GM11168 (cell line): Measurements from ENCODE around the gene DCST2.

Experiments used
- in situ Hi-C: fragments of 300-500 bp; cut with MboI; formaldehyde crosslinking; loops from one replicate; pipeline ENCODE4 v1.12.0; 2022; ENCODE audit warnings: low sequenced_read_pairs; ENCODE audit not compliant: unreplicated experiment

Gene DCST2

DNA sequence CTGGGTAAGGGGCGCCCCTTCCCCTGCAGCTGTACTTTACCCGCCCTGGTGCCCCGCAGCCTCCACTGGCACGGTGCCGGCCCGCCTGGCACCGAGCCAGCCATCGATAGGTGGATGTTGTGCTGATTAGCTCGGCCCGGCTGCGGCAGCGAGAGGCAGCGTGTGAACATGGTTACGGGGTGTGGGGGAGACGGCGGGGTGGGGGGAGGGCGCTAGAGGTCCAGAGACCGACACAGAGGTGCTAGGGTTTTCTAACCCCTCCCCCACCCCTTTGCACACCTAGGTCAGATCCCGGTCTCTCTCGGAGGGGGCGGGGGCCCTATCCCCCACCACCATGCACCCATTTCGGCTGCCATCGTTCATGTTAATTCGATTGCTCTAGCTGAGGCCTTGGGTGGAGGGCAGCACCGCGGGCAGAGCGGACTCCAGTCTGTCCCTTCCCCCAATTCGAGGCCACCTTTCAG lies 36.6 kb upstream of the DCST2 start:
- in situ Hi-C loops: no loop called here

DNA sequence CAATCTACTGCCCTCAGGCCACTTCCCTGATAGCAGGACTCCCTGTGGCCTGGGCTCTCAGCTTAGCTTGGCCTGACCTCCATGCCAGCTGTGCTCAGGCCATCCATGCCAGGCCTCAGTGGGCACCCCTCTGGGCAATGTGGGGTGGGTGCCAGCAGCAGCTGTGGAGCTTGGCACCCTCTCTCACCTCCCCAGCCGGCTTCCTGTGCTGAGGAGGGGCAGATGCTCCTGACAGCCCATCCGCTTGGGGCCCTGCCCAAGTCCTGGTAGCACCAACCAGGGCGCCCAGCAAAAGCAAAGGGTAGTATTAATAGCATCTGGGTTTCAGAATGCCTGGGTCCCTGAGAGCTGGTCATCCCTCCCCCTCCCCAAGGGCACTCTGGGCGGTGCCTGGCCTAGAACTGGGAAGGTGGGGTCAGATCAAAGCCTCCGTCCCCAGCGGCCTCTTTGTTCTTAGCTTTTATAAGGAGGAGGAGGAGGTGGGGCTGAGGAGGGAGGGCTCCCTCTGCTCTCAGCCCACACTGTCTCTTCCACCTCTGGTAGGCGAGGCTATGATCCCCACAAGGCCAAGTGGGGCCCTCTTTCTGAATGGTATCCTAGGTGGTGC lies 36.1 kb upstream of the DCST2 start:
- in situ Hi-C loops: no loop called here

DNA sequence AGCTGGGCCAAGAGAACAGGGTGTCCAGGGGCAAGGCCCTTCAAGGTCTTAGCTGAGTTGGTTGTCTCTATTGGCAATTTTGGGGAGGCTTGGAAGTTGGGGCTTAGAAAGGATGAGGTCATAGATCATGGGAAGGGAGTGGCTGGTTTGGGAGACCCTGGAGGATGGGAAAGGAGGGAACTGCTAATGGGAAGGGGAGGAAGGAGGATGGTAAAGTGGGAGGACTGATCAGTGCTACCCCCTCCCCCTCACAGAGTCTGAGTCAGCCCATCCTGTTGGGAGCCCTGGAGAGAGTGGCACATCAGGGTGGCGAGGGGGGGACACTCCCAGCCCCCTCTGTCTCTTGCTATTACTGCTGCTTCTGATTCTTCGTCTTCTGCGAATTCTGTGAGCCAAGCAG lies 35.0 kb upstream of the DCST2 start:
- in situ Hi-C loops: no loop called here

DNA sequence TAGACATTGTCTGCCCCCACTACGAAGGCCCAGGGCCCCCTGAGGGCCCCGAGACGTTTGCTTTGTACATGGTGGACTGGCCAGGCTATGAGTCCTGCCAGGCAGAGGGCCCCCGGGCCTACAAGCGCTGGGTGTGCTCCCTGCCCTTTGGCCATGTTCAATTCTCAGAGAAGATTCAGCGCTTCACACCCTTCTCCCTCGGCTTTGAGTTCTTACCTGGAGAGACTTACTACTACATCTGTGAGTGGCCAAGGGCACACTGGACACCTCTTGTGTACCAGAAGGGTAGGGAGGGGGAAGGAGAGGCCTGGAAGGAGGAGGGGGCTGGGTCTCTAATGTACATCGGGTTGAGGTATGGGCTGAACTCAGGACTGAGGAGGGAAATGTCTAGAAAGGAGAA lies 33.2 kb upstream of the DCST2 start:
- in situ Hi-C loops: no loop called here

DNA sequence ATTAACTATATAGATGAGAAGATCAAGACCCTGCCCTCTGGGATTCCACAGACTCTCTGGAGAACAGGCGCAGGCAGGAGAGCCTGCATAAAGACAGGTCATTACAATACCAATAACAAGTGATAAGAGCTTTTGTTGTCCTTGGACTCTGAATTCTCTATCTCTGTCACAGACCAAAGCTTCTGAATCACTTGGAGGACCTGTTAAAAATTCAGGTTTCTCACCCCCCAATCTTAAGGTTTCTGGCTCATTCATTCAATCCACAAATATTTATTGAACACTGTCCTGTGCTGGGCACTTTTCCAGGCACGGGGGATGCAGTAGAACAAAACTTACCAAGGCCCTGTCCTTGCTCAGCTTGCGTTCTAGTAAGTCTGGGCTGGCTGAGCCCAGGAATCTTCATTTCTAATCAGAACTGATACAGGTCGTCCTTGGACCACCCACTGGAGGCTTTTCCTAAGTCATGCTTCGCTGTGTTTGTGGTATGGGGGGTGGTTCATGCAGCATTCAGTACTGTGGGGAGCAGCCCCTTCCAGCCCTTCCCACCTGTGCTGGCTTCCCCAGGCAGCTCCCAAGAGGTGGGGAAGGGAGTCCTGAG lies 31.4 kb upstream of the DCST2 start:
- in situ Hi-C loops: no loop called here

DNA sequence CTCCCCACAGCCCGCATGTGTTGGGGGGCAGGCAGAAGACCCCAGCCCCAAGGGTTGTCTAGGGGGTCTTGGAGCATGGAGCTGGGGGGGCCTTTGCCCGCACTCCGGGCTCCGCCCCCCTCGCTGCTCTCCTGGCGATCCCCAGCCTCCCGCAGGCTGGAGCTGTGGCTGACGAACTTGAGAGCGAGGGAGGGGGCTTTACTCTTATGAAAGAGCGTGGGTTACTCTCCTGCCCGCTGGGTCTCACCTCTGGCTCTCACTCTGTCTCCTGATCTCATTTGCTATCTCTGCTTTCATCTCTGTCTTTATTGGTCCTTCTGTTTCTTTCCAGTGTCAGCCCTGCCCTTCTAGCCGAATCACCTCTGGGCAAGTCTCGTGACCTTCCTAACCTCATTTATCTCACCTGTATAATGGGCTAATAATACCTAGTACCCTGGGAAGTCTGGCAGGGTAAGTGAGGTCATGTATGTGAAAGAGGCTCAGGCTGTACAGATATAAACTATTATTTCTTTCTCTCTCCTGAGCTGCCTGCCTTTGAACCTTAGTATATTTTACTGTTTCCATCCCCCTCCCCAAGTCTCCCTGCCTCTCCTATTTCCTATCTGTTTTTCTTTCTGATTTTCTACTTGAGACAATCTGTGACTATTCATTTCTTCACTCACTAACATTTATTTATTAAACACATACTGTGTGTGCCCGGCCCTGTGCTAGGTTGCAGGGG lies 30.7 kb upstream of the DCST2 start:
- in situ Hi-C loops: no loop called here

DNA sequence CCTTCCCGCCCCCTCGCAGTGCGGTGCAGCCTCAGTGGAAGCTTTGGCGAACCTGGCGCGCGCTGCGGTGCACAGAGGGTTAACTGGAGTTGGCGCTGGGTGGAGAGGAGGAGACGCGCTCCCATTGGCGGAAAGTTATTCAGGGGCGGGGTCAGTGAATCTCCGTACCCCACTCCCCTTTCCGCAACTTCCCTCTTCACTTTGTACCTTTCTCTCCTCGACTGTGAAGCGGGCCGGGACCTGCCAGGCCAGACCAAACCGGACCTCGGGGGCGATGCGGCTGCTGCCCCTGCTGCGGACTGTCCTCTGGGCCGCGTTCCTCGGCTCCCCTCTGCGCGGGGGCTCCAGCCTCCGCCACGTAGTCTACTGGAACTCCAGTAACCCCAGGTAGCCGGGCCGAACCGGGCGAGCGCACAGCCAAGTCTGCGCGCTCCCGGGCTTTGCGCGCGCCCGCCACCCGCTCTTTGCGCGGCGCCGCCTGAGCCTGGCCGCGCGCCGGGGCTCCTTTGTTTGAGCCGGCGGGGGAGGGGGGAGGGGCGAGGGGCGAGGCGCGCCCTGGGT lies 30.0 kb upstream of the DCST2 start, which contains the start of gene EFNA4:
Gene EFNA4, plus strand, starts transcription at position 191 of the 561 bp plus-strand sequence. Its CDS starts 84 bp downstream, at position 275.
- in situ Hi-C loops: no loop called here

DNA sequence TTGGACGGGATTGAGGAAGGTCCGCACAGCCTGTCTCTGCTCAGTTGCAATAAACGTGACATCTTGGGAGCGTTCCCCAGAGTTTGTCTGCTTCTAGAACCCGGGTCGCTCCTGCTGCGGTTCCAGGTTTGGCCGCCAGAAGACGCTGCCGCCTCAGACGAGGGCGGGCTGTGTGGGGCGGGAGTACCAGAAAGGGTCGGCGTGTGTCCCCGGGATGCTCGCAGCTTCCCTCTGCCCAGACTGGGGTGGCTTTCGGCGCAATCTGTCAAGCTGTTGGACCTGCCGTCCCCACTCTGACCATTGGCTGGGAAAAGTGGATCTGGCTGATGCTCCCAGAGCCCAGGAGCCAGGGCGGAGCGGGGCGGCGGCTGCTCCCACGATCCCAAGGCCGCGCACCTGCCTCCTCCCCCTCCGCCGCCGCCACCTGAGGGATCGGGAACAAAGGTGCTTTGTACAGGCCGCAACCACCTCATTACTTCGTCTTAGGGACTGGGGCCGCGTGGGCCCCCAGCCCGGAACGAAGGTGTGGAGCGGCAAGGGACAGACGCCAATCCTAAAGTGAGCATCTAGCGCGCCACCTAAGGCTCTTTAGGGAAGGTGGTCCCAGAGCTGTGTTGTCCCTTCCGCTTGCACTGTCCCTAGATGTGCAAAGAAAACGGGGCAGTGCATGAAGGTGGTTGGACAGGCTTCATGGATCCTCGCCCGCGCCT lies 29.3 kb upstream of the DCST2 start:
- in situ Hi-C loops: no loop called here

DNA sequence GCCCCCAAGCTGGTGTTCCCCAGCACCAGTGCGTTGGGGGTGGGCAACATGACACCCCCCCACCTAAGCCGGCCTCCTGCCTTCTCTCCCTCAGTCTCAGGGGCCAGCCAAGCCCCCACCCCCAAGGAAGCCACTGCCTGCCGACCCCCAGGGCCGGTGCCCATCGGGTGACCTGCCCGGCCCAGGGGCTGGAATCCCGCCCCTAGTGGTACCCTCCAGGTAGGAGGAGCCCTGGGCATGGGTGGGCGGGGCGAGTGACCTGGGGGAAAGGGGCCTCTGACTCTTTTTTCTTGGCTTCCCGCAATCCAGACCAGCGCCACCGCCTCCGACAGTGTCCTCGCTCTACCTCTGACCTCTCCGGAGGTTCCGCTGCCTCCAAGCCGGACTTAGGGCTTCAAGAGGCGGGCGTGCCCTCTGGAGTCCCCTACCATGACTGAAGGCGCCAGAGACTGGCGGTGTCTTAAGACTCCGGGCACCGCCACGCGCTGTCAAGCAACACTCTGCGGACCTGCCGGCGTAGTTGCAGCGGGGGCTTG lies 28.6 kb upstream of the DCST2 start:
- in situ Hi-C loops: no loop called here

DNA sequence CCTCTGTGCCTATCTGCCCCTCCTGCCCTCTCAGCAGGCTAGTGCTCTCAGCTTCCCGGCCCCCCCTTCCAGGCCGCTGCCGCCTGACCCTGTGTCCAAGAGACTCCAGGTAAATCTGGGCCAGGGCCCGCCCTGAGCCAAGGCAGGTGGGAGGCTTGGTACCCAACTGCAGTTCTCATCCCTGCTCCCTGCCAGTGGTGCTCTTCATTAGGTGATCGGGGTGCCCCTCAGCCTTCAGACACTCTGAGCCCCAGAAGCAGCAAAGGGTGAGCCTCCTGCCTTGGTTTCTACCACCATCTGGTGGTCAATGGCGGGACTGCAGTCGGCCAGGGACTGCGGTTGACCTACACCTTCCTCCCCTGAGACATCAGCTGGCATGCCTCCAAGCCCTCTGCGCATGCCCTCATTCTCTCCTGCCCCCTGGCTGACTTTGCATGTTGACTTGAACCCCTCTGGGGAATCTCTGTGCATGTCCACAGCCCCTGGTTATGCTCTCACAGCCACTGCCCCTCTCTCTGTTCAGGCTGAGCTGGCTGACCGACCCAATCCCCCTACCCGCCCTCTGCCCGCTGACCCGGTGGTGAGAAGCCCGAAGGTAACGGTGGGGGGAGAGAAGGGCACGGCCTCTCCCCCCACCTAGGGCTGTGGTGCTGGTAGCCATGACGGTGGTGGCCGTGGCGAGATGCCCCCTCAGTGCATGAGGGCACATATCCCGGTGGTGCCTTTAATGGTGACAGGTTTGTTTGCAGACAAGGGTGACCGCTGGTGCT lies 28.0 kb upstream of the DCST2 start:
- in situ Hi-C loops: no loop called here

DNA sequence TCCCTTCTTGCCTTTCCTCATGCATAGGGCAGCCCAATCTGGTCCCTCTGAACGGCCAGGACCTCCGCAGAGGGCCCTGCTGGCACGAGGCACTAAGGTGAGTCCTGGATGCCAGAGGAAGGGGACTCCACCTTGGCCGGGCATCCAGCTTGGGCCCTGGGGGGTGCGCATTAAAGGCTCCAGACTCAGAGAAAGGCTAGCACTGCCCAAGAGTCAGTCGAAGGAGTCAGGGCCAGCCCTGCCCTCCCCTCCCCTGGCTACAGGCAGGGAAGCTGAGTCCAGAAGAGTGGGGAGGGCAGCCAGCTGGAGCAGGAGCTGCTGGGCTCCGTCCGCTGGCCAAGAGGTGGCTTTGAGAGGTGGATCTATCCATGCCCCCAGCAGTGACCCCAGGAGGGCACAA lies 27.2 kb upstream of the DCST2 start:
- in situ Hi-C loops: no loop called here

DNA sequence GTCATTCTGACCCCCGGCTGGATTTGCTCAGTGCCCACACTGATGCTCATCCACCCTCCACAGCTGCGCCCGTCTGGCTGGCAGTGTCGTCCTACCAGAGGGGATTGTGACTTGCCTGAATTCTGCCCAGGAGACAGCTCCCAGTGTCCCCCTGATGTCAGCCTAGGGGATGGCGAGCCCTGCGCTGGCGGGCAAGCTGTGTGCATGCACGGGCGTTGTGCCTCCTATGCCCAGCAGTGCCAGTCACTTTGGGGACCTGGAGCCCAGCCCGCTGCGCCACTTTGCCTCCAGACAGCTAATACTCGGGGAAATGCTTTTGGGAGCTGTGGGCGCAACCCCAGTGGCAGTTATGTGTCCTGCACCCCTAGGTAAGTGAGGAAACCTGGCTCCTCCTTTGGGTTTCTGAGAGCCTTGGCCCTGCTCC lies 24.2 kb upstream of the DCST2 start:
- in situ Hi-C loops: no loop called here

DNA sequence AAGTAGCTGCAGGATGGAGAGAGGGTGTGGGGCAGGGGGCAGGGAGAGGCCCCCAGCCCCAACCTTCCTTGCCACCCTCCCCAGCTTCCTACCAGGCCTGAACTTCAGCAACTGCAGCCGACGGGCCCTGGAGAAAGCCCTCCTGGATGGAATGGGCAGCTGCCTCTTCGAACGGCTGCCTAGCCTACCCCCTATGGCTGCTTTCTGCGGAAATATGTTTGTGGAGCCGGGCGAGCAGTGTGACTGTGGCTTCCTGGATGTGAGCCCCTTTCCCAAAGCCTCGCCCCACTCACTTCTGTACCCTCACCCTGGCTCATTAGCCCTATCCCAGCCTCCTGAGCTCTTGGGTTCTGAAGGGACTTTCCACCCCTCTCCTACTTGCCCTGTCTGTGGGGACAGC lies 23.5 kb upstream of the DCST2 start:
- in situ Hi-C loops: no loop called here

DNA sequence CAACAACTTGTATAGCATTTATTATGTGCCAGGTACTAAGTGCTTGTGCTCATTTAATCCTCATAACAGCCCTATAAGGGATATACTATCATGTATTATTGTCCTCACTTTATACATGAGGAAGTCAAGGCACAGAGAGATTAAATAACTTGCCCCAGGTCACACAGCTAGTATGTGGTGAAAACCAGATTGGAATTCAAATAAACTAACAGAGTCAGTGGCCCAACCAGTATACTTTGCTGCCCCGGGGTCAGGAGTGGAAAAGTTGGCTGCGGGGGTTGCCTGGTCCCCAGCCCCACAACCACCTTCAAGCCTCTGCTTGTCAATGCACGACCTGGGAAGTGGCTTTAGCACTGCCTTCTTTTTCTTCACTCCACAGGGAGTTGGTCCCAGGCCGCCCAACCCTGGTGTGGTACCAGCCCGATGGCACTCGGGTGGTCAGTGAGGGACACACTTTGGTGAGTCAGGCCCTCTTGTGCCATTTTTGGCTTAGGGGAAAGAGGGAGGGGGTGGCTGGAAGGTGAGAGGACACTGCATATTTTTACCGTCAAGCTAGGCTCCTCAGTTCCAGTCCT lies 20.0 kb upstream of the DCST2 start:
- in situ Hi-C loops: no loop called here

DNA sequence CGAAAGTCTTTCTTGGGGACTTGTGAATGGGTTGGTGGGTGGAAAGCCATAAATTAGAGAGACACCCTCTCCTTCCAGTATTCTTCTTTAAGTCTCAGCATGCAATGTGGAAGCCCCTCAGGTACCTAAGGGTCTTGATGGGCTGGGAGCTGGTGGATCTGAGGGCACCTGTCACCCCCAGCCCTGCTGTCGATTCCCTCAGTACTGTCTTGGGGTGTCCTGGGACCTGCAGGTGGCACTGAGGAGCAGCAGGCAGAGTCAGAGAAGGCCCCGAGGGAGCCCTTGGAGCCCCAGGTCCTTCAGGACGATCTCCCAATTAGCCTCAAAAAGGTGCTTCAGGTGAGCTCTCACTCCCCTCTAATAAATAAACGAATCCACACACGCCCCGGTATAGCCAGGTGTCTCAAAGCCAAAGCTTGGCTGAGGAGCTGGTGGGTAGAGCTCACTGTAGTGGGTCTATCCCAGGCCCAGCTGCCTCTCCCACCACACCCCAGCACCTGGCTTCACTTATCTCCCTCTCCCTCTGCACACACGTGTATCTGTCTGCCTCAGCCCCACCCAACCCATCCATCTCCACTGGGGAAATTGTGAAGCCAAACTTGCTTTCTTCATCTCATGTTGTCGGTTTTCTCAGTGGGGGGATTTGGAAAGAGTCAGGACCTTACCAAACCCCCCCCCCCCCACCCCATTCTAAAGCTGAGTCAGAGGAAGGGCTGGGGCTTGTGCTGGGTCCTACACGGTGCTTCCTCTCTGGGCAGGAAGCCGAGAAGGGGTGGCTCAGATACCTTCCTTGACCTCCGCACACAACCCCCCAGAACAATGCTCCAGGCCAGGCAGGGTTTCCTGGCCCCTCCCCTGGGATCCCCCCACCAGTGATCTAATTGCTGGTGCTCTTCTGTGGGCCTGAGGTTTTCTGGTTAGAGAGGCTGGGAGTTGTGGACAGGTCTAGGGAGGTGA lies 19.1 kb upstream of the DCST2 start:
- in situ Hi-C loops: no loop called here

DNA sequence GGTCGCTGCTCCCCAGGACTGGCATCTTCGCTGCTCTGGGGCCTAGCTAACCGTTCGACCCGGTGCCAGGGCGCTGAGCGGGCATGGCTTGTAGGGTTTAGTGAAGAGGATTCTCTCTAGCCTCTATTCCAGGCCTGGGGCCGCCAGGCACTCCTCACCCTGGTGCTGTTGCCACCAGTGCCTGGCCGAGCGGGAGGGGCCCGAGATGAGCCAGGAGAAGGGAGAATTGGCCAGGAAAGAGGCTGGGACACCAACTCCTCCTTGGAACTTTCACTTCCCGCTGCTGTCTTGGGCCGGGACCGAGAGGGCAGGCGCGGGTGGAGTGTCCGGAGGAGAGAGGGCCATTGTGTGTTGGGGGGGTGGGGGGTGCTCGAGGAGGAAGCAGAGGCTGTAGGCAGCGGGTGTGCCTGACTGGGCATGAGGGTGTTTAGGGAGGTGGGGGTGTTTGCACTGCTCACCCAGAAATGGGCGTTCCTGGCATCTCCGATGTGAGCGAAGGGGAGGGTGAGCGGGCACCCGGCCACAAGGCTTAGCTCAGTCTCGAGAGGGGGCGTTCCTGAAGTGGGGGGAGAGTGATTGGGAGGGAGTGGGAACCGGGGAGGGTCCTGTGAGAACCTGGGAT lies 18.3 kb upstream of the DCST2 start:
- in situ Hi-C loops: no loop called here

DNA sequence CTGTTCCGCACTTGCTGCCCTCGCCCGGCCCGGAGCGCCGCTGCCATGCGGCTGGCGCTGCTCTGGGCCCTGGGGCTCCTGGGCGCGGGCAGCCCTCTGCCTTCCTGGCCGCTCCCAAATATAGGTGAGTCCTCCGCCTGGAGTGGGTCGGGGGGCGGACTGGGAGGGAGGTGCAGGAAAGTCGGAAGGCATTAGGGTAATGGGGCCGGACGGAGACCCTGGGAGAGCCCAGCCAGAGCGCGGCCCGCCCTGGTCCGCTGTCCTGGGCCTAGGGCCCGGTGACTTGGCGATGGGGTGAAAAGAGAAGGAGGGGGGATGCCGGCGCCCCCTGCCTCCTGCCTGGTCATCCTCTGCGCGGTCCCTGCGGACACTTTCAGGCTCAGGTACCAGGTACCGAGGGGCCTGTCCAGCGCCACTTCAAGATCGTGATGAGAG lies 17.8 kb upstream of the DCST2 start:
- in situ Hi-C loops: no loop called here
